H1 (cell line): ENCODE results near the gene PRKAR2A. TPM values are rescaled to one million over a fixed set of nuclear protein-coding genes. Genes with fewer than 3 reads are reported as not detected.

Source experiments
- MAFK ChIP-seq: IDR thresholded peaks from 2 replicates; pipeline ENCODE4 v1.6.1; 2012; ENCODE audit warnings: low read depth, mild to moderate bottlenecking, improper control_type of control experiment, low read length
- NANOG ChIP-seq: IDR thresholded peaks from 2 replicates; pipeline ENCODE4 v1.6.1; 2011; ENCODE audit warnings: low read length, low read depth, mild to moderate bottlenecking, inconsistent platforms; ENCODE audit not compliant: insufficient read depth, poor library complexity, severe bottlenecking
- polyA plus RNA-seq, 7 experiments: library from polyadenylated mRNA; depleted of rRNA in 3 of 7; stranded (reverse) in 5 of 7; unstranded in 2 of 7; fragments of >200 nt in 5 of 7; fragments of 200-250 nt in 2 of 7; gene quantifications; 1 replicate in 5 of 7; 2 replicates in 1 of 7; 4 replicates in 1 of 7; pipeline versions ENCODE4 v1.2.1 to v1.2.3, GENCODE V29; 2011 to 2013; ENCODE audit warnings: missing spikeins in 2 of 7, mixed read lengths in 2 of 7
- total RNA-seq: library from RNA; stranded (reverse); fragmentation: NEBNext Ultra II Directional; extraction: Animal tissue kit (Norgen Biotek cat#: 25700); gene quantifications from 2 replicates; pipeline ENCODE4 v1.2.1, GENCODE V29; 2021
- TF ChIP-seq, protein P1 (sequence below): fragments of 300-600 bp; sonication (generic); IDR thresholded peaks from 2 replicates; pipeline ENCODE4 v1.7.1; 2012; ENCODE audit warnings: low read length, moderate library complexity, mild to moderate bottlenecking, inconsistent platforms; ENCODE audit not compliant: insufficient replicate concordance

Gene PRKAR2A
- total and polyA plus RNA-seq, 2 of the 8 experiments (the other 6 are each of a cell fraction or from before 2014, with no cell fraction given) = 6.3 to 42.4 TPM

DNA sequence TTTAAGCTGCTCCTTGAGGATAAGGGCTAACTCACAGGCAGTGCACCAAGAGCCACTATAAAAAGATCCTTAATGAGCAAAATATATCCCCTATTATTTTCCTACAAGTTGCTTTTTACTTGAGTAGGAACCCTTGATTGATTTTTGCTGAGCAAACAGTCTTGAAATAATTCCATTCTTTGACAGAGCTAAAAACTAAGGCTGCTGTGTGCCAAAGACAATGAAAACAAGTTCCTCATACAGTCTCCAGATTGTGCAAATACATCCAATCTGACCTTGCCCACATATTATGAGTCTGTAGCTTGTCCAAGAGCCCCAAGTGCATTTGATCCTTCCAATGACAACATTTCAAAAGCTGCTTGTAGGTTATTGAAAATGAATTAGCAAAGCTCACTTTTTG, 15.0 kb downstream of the PRKAR2A start (continued):
- TF ChIP-seq, protein P1, sequence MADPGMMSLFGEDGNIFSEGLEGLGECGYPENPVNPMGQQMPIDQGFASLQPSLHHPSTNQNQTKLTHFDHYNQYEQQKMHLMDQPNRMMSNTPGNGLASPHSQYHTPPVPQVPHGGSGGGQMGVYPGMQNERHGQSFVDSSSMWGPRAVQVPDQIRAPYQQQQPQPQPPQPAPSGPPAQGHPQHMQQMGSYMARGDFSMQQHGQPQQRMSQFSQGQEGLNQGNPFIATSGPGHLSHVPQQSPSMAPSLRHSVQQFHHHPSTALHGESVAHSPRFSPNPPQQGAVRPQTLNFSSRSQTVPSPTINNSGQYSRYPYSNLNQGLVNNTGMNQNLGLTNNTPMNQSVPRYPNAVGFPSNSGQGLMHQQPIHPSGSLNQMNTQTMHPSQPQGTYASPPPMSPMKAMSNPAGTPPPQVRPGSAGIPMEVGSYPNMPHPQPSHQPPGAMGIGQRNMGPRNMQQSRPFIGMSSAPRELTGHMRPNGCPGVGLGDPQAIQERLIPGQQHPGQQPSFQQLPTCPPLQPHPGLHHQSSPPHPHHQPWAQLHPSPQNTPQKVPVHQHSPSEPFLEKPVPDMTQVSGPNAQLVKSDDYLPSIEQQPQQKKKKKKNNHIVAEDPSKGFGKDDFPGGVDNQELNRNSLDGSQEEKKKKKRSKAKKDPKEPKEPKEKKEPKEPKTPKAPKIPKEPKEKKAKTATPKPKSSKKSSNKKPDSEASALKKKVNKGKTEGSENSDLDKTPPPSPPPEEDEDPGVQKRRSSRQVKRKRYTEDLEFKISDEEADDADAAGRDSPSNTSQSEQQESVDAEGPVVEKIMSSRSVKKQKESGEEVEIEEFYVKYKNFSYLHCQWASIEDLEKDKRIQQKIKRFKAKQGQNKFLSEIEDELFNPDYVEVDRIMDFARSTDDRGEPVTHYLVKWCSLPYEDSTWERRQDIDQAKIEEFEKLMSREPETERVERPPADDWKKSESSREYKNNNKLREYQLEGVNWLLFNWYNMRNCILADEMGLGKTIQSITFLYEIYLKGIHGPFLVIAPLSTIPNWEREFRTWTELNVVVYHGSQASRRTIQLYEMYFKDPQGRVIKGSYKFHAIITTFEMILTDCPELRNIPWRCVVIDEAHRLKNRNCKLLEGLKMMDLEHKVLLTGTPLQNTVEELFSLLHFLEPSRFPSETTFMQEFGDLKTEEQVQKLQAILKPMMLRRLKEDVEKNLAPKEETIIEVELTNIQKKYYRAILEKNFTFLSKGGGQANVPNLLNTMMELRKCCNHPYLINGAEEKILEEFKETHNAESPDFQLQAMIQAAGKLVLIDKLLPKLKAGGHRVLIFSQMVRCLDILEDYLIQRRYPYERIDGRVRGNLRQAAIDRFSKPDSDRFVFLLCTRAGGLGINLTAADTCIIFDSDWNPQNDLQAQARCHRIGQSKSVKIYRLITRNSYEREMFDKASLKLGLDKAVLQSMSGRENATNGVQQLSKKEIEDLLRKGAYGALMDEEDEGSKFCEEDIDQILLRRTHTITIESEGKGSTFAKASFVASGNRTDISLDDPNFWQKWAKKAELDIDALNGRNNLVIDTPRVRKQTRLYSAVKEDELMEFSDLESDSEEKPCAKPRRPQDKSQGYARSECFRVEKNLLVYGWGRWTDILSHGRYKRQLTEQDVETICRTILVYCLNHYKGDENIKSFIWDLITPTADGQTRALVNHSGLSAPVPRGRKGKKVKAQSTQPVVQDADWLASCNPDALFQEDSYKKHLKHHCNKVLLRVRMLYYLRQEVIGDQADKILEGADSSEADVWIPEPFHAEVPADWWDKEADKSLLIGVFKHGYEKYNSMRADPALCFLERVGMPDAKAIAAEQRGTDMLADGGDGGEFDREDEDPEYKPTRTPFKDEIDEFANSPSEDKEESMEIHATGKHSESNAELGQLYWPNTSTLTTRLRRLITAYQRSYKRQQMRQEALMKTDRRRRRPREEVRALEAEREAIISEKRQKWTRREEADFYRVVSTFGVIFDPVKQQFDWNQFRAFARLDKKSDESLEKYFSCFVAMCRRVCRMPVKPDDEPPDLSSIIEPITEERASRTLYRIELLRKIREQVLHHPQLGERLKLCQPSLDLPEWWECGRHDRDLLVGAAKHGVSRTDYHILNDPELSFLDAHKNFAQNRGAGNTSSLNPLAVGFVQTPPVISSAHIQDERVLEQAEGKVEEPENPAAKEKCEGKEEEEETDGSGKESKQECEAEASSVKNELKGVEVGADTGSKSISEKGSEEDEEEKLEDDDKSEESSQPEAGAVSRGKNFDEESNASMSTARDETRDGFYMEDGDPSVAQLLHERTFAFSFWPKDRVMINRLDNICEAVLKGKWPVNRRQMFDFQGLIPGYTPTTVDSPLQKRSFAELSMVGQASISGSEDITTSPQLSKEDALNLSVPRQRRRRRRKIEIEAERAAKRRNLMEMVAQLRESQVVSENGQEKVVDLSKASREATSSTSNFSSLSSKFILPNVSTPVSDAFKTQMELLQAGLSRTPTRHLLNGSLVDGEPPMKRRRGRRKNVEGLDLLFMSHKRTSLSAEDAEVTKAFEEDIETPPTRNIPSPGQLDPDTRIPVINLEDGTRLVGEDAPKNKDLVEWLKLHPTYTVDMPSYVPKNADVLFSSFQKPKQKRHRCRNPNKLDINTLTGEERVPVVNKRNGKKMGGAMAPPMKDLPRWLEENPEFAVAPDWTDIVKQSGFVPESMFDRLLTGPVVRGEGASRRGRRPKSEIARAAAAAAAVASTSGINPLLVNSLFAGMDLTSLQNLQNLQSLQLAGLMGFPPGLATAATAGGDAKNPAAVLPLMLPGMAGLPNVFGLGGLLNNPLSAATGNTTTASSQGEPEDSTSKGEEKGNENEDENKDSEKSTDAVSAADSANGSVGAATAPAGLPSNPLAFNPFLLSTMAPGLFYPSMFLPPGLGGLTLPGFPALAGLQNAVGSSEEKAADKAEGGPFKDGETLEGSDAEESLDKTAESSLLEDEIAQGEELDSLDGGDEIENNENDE = no peak
- no peak for TF ChIP-seq NANOG
- no peak for TF ChIP-seq MAFK
